H9 (cell line): ENCODE results near the gene MYO1D. TPM values are rescaled to one million over a fixed set of nuclear protein-coding genes. Genes with fewer than 3 reads are reported as not detected.
A peak's percentile ranks its signal among the peaks of the same experiment; 100 is the strongest.

Experiments used
- DNase-seq: peaks from one replicate; pipeline ENCODE4 v3.0.0-alpha.2; 2017
- H2AFZ ChIP-seq: one replicate; pipeline ENCODE4 v1.6.1; 2013; ENCODE audit warnings: mild to moderate bottlenecking, low read length, control low read depth, moderate library complexity
- H2AK5ac ChIP-seq: 2 replicates; pipeline ENCODE4 v1.6.1; 2013; ENCODE audit warnings: low read length, control low read depth, mixed read lengths; ENCODE audit not compliant: insufficient read length
- H2BK120ac ChIP-seq: one replicate; pipeline ENCODE4 v1.6.1; 2013; ENCODE audit warnings: low read depth, mild to moderate bottlenecking, low read length, control low read depth, inconsistent platforms; ENCODE audit not compliant: poor library complexity, severe bottlenecking
- H2BK12ac ChIP-seq: 2 replicates; pipeline ENCODE4 v1.6.1; 2013; ENCODE audit warnings: low read length, control low read depth, mixed read lengths, low read depth; ENCODE audit not compliant: insufficient read length
- H2BK15ac ChIP-seq: 2 replicates; pipeline ENCODE4 v1.6.1; 2013; ENCODE audit warnings: low read depth, low read length, control low read depth
- H2BK20ac ChIP-seq: one replicate; pipeline ENCODE4 v1.6.1; 2013; ENCODE audit warnings: low read depth, mild to moderate bottlenecking, low read length, control low read depth, inconsistent platforms; ENCODE audit not compliant: poor library complexity, severe bottlenecking
- H2BK5ac ChIP-seq: 2 replicates; pipeline ENCODE4 v1.6.1; 2013; ENCODE audit warnings: low read length, control low read depth, mixed read lengths; ENCODE audit not compliant: insufficient read length
- H3K14ac ChIP-seq: 2 replicates; pipeline ENCODE4 v1.6.1; 2013; ENCODE audit warnings: low read length, control low read depth; ENCODE audit not compliant: insufficient read depth
- H3K18ac ChIP-seq: 2 replicates; pipeline ENCODE4 v1.6.1; 2013; ENCODE audit warnings: low read depth, mild to moderate bottlenecking, mixed read lengths, low read length, control low read depth; ENCODE audit not compliant: insufficient read length
- H3K23ac ChIP-seq: 2 replicates; pipeline ENCODE4 v1.6.1; 2013; ENCODE audit warnings: low read length, control low read depth, mixed read lengths, low read depth; ENCODE audit not compliant: insufficient read length
- H3K23me2 ChIP-seq: 2 replicates; pipeline ENCODE4 v1.6.1; 2013; ENCODE audit warnings: low read depth, mild to moderate bottlenecking, mixed read lengths, low read length, control low read depth; ENCODE audit not compliant: insufficient read length, poor library complexity, severe bottlenecking
- H3K27ac ChIP-seq: 2 replicates; pipeline ENCODE4 v1.5.1; 2013; ENCODE audit warnings: low read length, control low read depth, mixed read lengths, low read depth; ENCODE audit not compliant: insufficient read length
- H3K27me3 ChIP-seq: 2 replicates; pipeline ENCODE4 v1.6.1; 2013; ENCODE audit warnings: low read length, control low read depth, inconsistent platforms; ENCODE audit not compliant: insufficient read depth
- H3K4ac ChIP-seq: 2 replicates; pipeline ENCODE4 v1.6.1; 2013; ENCODE audit warnings: low read depth, mild to moderate bottlenecking, control low read depth, inconsistent platforms, low read length, moderate library complexity
- H3K4me1 ChIP-seq: 2 replicates; pipeline ENCODE4 v1.6.1; 2013; ENCODE audit warnings: low read length, control low read depth, inconsistent platforms; ENCODE audit not compliant: insufficient read depth
- H3K4me2 ChIP-seq: 2 replicates; pipeline ENCODE4 v1.6.1; 2013; ENCODE audit warnings: low read length, control low read depth, mixed read lengths; ENCODE audit not compliant: insufficient read length, insufficient read depth
- H3K56ac ChIP-seq: 2 replicates; pipeline ENCODE4 v1.6.1; 2013; ENCODE audit warnings: low read depth, mild to moderate bottlenecking, mixed read lengths, low read length, control low read depth; ENCODE audit not compliant: insufficient read length
- H3K79me1 ChIP-seq: 2 replicates; pipeline ENCODE4 v1.6.1; 2013; ENCODE audit warnings: low read depth, mild to moderate bottlenecking, moderate library complexity, low read length, control low read depth, inconsistent platforms; ENCODE audit not compliant: insufficient read depth, poor library complexity, severe bottlenecking
- H3K79me2 ChIP-seq: 2 replicates; pipeline ENCODE4 v1.6.1; 2013; ENCODE audit warnings: low read length, control low read depth, inconsistent platforms; ENCODE audit not compliant: insufficient read depth
- H3K9ac ChIP-seq: 2 replicates; pipeline ENCODE4 v1.6.1; 2013; ENCODE audit warnings: low read length, control low read depth, mixed read lengths; ENCODE audit not compliant: insufficient read length; ENCODE audit errors: extremely low read depth
- H3K9me3 ChIP-seq: one replicate; pipeline ENCODE4 v1.6.1; 2013; ENCODE audit warnings: low read depth, low read length, inconsistent platforms; ENCODE audit not compliant: control insufficient read depth
- H3T11ph ChIP-seq: one replicate; pipeline ENCODE4 v1.6.1; 2013; ENCODE audit warnings: mild to moderate bottlenecking, low read length, control low read depth, inconsistent platforms
- H4K20me1 ChIP-seq: one replicate; pipeline ENCODE4 v1.6.1; 2013; ENCODE audit not compliant: control insufficient read depth, insufficient read length, insufficient read depth
- H4K5ac ChIP-seq: 2 replicates; pipeline ENCODE4 v1.6.1; 2013; ENCODE audit warnings: low read depth, mild to moderate bottlenecking, mixed read lengths, low read length, control low read depth; ENCODE audit not compliant: insufficient read length
- H4K8ac ChIP-seq: replicated peaks from 2 replicates; pipeline ENCODE4 v1.6.1; 2013; ENCODE audit warnings: low read length, control low read depth, mixed read lengths, low read depth; ENCODE audit not compliant: insufficient read length
- H4K91ac ChIP-seq: 2 replicates; pipeline ENCODE4 v1.6.1; 2013; ENCODE audit warnings: low read depth, mild to moderate bottlenecking, moderate library complexity, mixed read lengths, low read length, control low read depth; ENCODE audit not compliant: insufficient read length
- H3K27ac Mint-ChIP-seq, 3 experiments: 2 replicates in 2 of 3; 3 replicates in 1 of 3; pipeline ENCODE4 v1.8.0; 2020 to 2021; ENCODE audit warnings: mixed read lengths in 3 of 3, mild to moderate bottlenecking in 1 of 3, moderate library complexity in 1 of 3
- H3K27me3 Mint-ChIP-seq: 2 replicates; pipeline ENCODE4 v1.8.0; 2021; ENCODE audit warnings: low read depth, mild to moderate bottlenecking, moderate library complexity, mixed read lengths
- H3K36me3 Mint-ChIP-seq, 3 experiments: 2 replicates in 2 of 3; 3 replicates in 1 of 3; pipeline ENCODE4 v1.8.0; 2020 to 2021; ENCODE audit warnings: low read depth in 3 of 3, mixed read lengths in 3 of 3; ENCODE audit not compliant: insufficient read depth in 1 of 3
- H3K4me1 Mint-ChIP-seq, 2 experiments: 2 replicates each; pipeline ENCODE4 v1.8.0; 2020; ENCODE audit warnings: mixed read lengths in 2 of 2
- H3K4me3 Mint-ChIP-seq, 2 experiments: 2 replicates in 1 of 2; 3 replicates in 1 of 2; pipeline ENCODE4 v1.8.0; 2020 to 2021; ENCODE audit warnings: mild to moderate bottlenecking in 2 of 2, mixed read lengths in 2 of 2, moderate library complexity in 1 of 2
- H3K9me3 Mint-ChIP-seq, 2 experiments: 2 replicates in 1 of 2; 3 replicates in 1 of 2; pipeline ENCODE4 v1.8.0; 2020; ENCODE audit warnings: mild to moderate bottlenecking in 2 of 2, mixed read lengths in 2 of 2, moderate library complexity in 1 of 2
- WGBS: extraction: QIAGEN DNeasy Blood & Tissue Kit; methylation state at CpG from one replicate; pipeline ENCODE4 v1.1.7; 2013; ENCODE audit warnings: missing lambda C conversion rate, low lambda C conversion rate, mixed read lengths; ENCODE audit not compliant: insufficient read length; ENCODE audit errors: extremely low coverage; 5-methylcytosine and 5-hydroxymethylcytosine counted together
- total RNA-seq: library from RNA; stranded (reverse); gene quantifications from 2 replicates; pipeline ENCODE4 v1.2.1, GENCODE V29; 2021
- TF ChIP-seq, protein P1 (sequence below): fragments of 200-600 bp; sonication (generic); conservative IDR thresholded peaks from 3 replicates; pipeline ENCODE4 v1.8.0; 2021; ENCODE audit warnings: antibody characterized with exemption, mild to moderate bottlenecking

The MYO1D gene
- total RNA-seq, 1 experiment from 2014 or later = 19.0 TPM

DNA sequence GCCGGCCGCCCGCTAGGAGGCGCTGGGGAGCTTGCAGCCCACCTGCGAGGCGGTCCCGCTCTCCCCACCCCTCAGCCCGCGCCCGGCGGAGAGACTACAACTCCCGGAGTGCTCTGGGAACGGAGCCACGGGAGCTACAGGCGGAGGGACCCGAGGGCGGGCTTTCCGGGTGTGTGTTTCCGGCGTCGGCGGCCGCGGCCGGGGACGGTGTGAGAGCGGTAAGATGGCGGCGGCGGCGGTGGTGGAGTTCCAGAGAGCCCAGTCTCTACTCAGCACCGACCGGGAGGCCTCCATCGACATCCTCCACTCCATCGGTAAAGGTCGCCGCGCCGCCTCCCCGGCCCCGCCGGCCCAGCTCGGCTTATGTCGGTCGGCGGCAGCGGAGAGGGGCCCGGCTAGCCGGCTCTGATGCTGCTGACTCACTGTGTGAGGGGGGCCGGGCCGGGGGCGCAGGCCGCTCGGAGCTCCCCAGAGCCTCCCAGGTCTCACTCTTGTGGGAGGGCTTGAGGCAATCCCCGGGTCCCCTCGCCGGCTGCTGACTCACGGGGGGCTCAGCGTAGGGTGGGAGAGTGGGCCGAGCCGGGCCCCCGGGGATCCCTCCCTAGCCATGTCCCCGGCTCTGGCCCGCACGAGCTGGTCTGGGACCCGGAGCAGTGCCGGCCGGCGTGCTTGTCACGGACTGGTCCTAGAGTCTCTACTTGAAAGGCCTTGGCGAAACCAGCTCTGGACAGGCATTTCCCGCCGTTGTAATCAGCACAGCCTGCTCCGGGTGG lies 432.4 kb downstream of the MYO1D start, which contains the start of gene PSMD11:
Gene PSMD11, plus strand, starts transcription at position 210 of the 773 bp plus-strand sequence. Its CDS starts 14 bp downstream, at position 224.
- H3K9me3 Mint-ChIP-seq = peaks cover 8 to 16% of the 10 kb centered on the region in 2 experiments; a peak in 4 of 5 replicates

More for the DNA sequence above, 432.4 kb downstream of the MYO1D start, which contains the start of gene PSMD11:
- Histone ChIP-seq H3K4me1 (no peaks in the 10 kb centered on the region), H3K79me2 (peaks cover 22% of the 10 kb centered on the region), H3K4ac (no peak within 1 kb of the TSS; the same call in 1 of the 2 replicates), H3K79me1 (no peaks in the 10 kb centered on the region), H2BK5ac (no peak within 1 kb of the TSS), H3K23me2 (peaks cover 16% of the 10 kb centered on the region), H2BK15ac (no peak within 1 kb of the TSS; the same call in 1 of the 2 replicates), H3K4me2 (peak within 1 kb of the TSS; percentile 97), H3K9ac (peak within 1 kb of the TSS; percentile 95), H4K5ac (no peak within 1 kb of the TSS), H3K27me3 (no peaks in the 10 kb centered on the region; the same call in 1 of the 2 replicates), H3K18ac (peak within 1 kb of the TSS; percentile 93), H3K56ac (no peak within 1 kb of the TSS), H4K8ac (no peak within 1 kb of the TSS), H3K23ac (no peak within 1 kb of the TSS), H3K14ac (peak within 1 kb of the TSS; percentile 99), H2AK5ac (no peak within 1 kb of the TSS), H2BK12ac (no peak within 1 kb of the TSS), H3T11ph (no peak within 1 kb of the TSS), H4K91ac (no peak within 1 kb of the TSS), H2AFZ (peak within 1 kb of the TSS; percentile 81), H2BK120ac (no peak within 1 kb of the TSS), H2BK20ac (no peak within 1 kb of the TSS), H3K27ac (no peak within 1 kb of the TSS), H4K20me1 (no peaks in the 10 kb centered on the region), H3K9me3 (no peaks in the 10 kb centered on the region)
- Mint-ChIP-seq H3K27me3 (peaks cover 30% of the 10 kb centered on the region), H3K36me3 (peaks cover 17 to 31% (median 29%) of the 10 kb centered on the region in 3 experiments), H3K27ac (peak within 1 kb of the TSS; percentile 34 to 94 (median 76); a peak in 6 of 7 replicates), H3K4me1 (peaks cover 20 to 23% of the 10 kb centered on the region in 2 experiments), H3K4me3 (peak within 1 kb of the TSS; percentile 94 to 95)
- no CpG with 5 or more reads among the region's 74 CpGs for WGBS
- peak; percentile 100 for DNase-seq
- TF ChIP-seq, protein P1, sequence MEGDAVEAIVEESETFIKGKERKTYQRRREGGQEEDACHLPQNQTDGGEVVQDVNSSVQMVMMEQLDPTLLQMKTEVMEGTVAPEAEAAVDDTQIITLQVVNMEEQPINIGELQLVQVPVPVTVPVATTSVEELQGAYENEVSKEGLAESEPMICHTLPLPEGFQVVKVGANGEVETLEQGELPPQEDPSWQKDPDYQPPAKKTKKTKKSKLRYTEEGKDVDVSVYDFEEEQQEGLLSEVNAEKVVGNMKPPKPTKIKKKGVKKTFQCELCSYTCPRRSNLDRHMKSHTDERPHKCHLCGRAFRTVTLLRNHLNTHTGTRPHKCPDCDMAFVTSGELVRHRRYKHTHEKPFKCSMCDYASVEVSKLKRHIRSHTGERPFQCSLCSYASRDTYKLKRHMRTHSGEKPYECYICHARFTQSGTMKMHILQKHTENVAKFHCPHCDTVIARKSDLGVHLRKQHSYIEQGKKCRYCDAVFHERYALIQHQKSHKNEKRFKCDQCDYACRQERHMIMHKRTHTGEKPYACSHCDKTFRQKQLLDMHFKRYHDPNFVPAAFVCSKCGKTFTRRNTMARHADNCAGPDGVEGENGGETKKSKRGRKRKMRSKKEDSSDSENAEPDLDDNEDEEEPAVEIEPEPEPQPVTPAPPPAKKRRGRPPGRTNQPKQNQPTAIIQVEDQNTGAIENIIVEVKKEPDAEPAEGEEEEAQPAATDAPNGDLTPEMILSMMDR = peak; percentile 99
